OCI-LY7 (cell line): ENCODE measurements around the gene TSHZ3. TPM values are rescaled to one million over a fixed set of nuclear protein-coding genes. Genes with fewer than 3 reads are reported as not detected.

ENCODE experiments used
- BruUV-seq: library from RNA; stranded (reverse); fragments of 400-500 nt; replicated peaks from 2 replicates; lab custom pipeline; 2021; lab: Mats Ljungman, UMichigan
- CTCF ChIA-PET: fragments of 300-600 bp; sonication (Branson Sonifier 250); formaldehyde crosslinking; loops from one replicate; lab custom pipeline; 2022; ENCODE audit warnings: antibody characterized with exemption; ENCODE audit not compliant: unreplicated experiment; lab: Charles Lee
- POLR2A ChIA-PET: fragments of 300-600 bp; sonication (Branson Sonifier 250); formaldehyde crosslinking; loops from one replicate; lab custom pipeline; 2022; ENCODE audit warnings: antibody characterized with exemption; lab: Charles Lee
- DNase-seq: peaks from one replicate; pipeline ENCODE4 v3.0.0-alpha.2; 2015; ENCODE audit warnings: low spot score
- H2AFZ ChIP-seq: fragments of 200-600 bp; sonication (generic), shearing (Covaris generic); 2 replicates; pipeline ENCODE4 v1.6.1; 2014; ENCODE audit warnings: mild to moderate bottlenecking, antibody characterized with exemption, low read length, moderate library complexity
- H3K27ac ChIP-seq: fragments of 200-600 bp; sonication (generic); 2 replicates; pipeline ENCODE4 v1.5.1; 2014; ENCODE audit warnings: mixed run types, low read depth, mild to moderate bottlenecking, moderate library complexity, low read length, inconsistent platforms; ENCODE audit not compliant: poor library complexity, severe bottlenecking
- H3K36me3 ChIP-seq: fragments of 200-600 bp; sonication (generic); 2 replicates; pipeline ENCODE4 v1.6.1; 2014; ENCODE audit warnings: mild to moderate bottlenecking, antibody characterized with exemption, low read length, moderate library complexity, mixed read lengths; ENCODE audit not compliant: insufficient read depth
- H3K4me1 ChIP-seq: fragments of 200-600 bp; sonication (generic); 2 replicates; pipeline ENCODE4 v1.5.1; 2014; ENCODE audit warnings: mild to moderate bottlenecking, low read length; ENCODE audit not compliant: insufficient read depth, poor library complexity, severe bottlenecking
- H3K4me2 ChIP-seq: fragments of 200-600 bp; sonication (generic); 2 replicates; pipeline ENCODE4 v1.6.1; 2014; ENCODE audit warnings: mild to moderate bottlenecking, low read length
- H3K4me3 ChIP-seq: fragments of 200-600 bp; sonication (generic); 2 replicates; pipeline ENCODE4 v1.5.1; 2014; ENCODE audit warnings: mild to moderate bottlenecking, low read depth, low read length; ENCODE audit not compliant: poor library complexity, severe bottlenecking
- H3K79me2 ChIP-seq: fragments of 200-600 bp; sonication (generic); 2 replicates; pipeline ENCODE4 v1.6.1; 2016; ENCODE audit warnings: low read depth, mild to moderate bottlenecking, low read length, moderate library complexity, mixed read lengths; ENCODE audit not compliant: insufficient read depth
- H3K9me2 ChIP-seq: fragments of 200-600 bp; sonication (generic); 2 replicates; pipeline ENCODE4 v1.6.1; 2016; ENCODE audit warnings: mild to moderate bottlenecking, low read length, mixed read lengths; ENCODE audit not compliant: insufficient read depth
- H3K9me3 ChIP-seq: fragments of 200-600 bp; sonication (generic); 2 replicates; pipeline ENCODE4 v1.6.1; 2014; ENCODE audit warnings: mild to moderate bottlenecking, mixed run types, low read length, mixed read lengths
- H4K20me1 ChIP-seq: fragments of 200-600 bp; sonication (generic); 2 replicates; pipeline ENCODE4 v1.6.1; 2014; ENCODE audit warnings: mild to moderate bottlenecking, antibody characterized with exemption, low read length, moderate library complexity, mixed read lengths; ENCODE audit not compliant: insufficient read depth
- CTCF ChIP-seq: fragments of 200-600 bp; sonication (generic); conservative IDR thresholded peaks from 2 replicates; pipeline ENCODE4 v1.5.1; 2014; ENCODE audit warnings: mild to moderate bottlenecking, antibody characterized with exemption, low read length, moderate library complexity, mixed read lengths
- EZH2phosphoT487 ChIP-seq: fragments of 200-600 bp; sonication (generic); IDR thresholded peaks from 2 replicates; pipeline ENCODE4 v1.6.1; 2018; ENCODE audit warnings: low read depth, borderline replicate concordance, mild to moderate bottlenecking, mixed run types, antibody characterized with exemption, low read length, moderate library complexity, mixed read lengths
- intact Hi-C: fragments of 100-400 bp; cut with micrococcal nuclease; formaldehyde crosslinking; loops from one replicate; pipeline ENCODE4 v1.10.0; 2022; ENCODE audit not compliant: unreplicated experiment
- total RNA-seq, 2 experiments: library from RNA; depleted of rRNA in 1 of 2; stranded (reverse); fragments of >200 nt in 1 of 2; shearing (Covaris generic) in 1 of 2; gene quantifications; 2 replicates each; pipeline ENCODE4 v1.2.3, GENCODE V29; 2014 to 2022

The TSHZ3 gene
- total RNA-seq, 2 experiments from 2014 or later, result not detected

- intact Hi-C loops, result no loop called here
- no peaks in the 10 kb centered on the region for H3K79me2 ChIP-seq
- H3K4me3 ChIP-seq, result no peak overlapping the region
- H4K20me1 ChIP-seq, result no peaks in the 10 kb centered on the region
- ChIA-PET POLR2A (no interaction called here), CTCF (no interaction called here)
- no peak overlapping the region for H3K4me2 ChIP-seq
- BruUV-seq, result no TSS peak
- TF ChIP-seq CTCF (no peak), EZH2phosphoT487 (no peak)
- no peak overlapping the region for H2AFZ ChIP-seq
- H3K4me1 ChIP-seq, result no peaks in the 10 kb centered on the region
- DNase-seq, result no peak
- no peaks in the 10 kb centered on the region for H3K9me2 ChIP-seq
- no peaks in the 10 kb centered on the region for H3K36me3 ChIP-seq
- no peaks in the 10 kb centered on the region for H3K9me3 ChIP-seq
- H3K27ac ChIP-seq, result no peak overlapping the region
Measured at GRCh38 chr19:31290931-31291590, 58.2 kb downstream of the TSHZ3 start.

- ChIA-PET POLR2A (no interaction called here), CTCF (no interaction called here)
- no peaks in the 10 kb centered on the region for H4K20me1 ChIP-seq
- BruUV-seq, result no TSS peak
- H3K4me2 ChIP-seq, result no peak overlapping the region
- DNase-seq, result no peak
- TF ChIP-seq EZH2phosphoT487 (no peak), CTCF (no peak)
- H3K9me3 ChIP-seq, result no peaks in the 10 kb centered on the region
- H3K79me2 ChIP-seq, result no peaks in the 10 kb centered on the region
- no peak overlapping the region for H2AFZ ChIP-seq
- H3K4me1 ChIP-seq, result no peaks in the 10 kb centered on the region
- H3K9me2 ChIP-seq, result no peaks in the 10 kb centered on the region
- no peak overlapping the region for H3K4me3 ChIP-seq
- no peak overlapping the region for H3K27ac ChIP-seq
- no peaks in the 10 kb centered on the region for H3K36me3 ChIP-seq
- intact Hi-C loops, result no loop called here
Measured at GRCh38 chr19:31289976-31290375, 59.3 kb downstream of the TSHZ3 start.

DNA sequence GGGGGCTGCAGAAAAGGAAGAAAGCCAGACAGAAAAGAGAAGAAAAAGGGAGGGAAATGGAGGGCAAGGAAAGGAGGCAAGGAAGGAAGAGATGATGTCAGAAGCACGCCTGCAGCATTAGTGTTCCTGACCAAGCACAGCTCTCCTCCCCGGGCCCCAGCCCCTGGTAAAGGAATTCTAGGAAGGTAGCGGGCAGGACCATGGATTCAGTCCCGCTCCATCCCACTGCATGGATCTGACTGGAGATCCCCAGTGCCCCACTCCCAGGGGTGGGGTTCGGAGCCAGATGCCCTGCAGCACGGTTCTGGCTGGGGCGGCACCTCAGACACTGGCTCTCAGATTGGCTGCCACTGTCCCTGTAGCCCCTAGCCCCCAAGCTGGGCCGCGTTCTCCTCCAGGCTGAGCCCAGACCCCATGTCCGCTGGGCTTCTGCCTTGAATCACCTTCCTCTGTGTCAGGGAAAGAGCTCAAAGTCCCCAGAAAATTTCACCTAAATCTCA is 59.8 kb downstream of the TSHZ3 start:
- intact Hi-C loops, result no loop called here
- no peaks in the 10 kb centered on the region for H3K36me3 ChIP-seq
- POLR2A ChIA-PET, result no interaction called here
- H3K4me2 ChIP-seq, result no peak overlapping the region
- no peaks in the 10 kb centered on the region for H4K20me1 ChIP-seq
- H3K9me3 ChIP-seq, result no peaks in the 10 kb centered on the region
- no TSS peak for BruUV-seq
- TF ChIP-seq EZH2phosphoT487, result no peak
- no peak for TF ChIP-seq CTCF
- H3K9me2 ChIP-seq, result no peaks in the 10 kb centered on the region
- no peak for DNase-seq
- no peaks in the 10 kb centered on the region for H3K4me1 ChIP-seq
- no peak overlapping the region for H3K27ac ChIP-seq
- no peaks in the 10 kb centered on the region for H3K79me2 ChIP-seq
- CTCF ChIA-PET, result no interaction called here
- no peak overlapping the region for H3K4me3 ChIP-seq
- no peak overlapping the region for H2AFZ ChIP-seq
